HL-60 (cell line): Measurements from ENCODE around the gene CNOT3.

Experiments used
- DNase-seq, 2 experiments: peaks; one replicate each; pipeline ENCODE4 v3.0.0-alpha.2; 2010 to 2020; ENCODE audit warnings: low read depth in 1 of 2, low spot score in 1 of 2
- H3K27ac ChIP-seq: fragments of 250-450 bp; sonication (Bioruptor Pico); replicated peaks from 2 replicates; pipeline ENCODE4 v1.5.1; 2020; ENCODE audit warnings: mild to moderate bottlenecking, moderate library complexity
- H3K27me3 ChIP-seq: fragments of 250-450 bp; sonication (Bioruptor Pico); 2 replicates; pipeline ENCODE4 v1.5.1; 2021; ENCODE audit warnings: mild to moderate bottlenecking, moderate library complexity; ENCODE audit not compliant: insufficient read depth, poor library complexity, severe bottlenecking
- H3K4me3 ChIP-seq: replicated peaks from 2 replicates; pipeline ENCODE4 v1.5.1; 2011; ENCODE audit warnings: mild to moderate bottlenecking, control low read depth, low read length; ENCODE audit not compliant: insufficient read depth
- GABPA ChIP-seq: IDR thresholded peaks from 2 replicates; pipeline ENCODE4 v1.6.1; 2012; ENCODE audit warnings: low read depth
- POLR2AphosphoS5 ChIP-seq: IDR thresholded peaks from 2 replicates; pipeline ENCODE4 v1.6.1; 2012; ENCODE audit warnings: low read depth
- SPI1 ChIP-seq: IDR thresholded peaks from 2 replicates; pipeline ENCODE4 v1.6.1; 2012; ENCODE audit warnings: low read depth, mild to moderate bottlenecking, borderline replicate concordance
- TF ChIP-seq, protein P1 (sequence below): IDR thresholded peaks from 2 replicates; pipeline ENCODE4 v1.6.1; 2012; ENCODE audit warnings: low read depth; ENCODE audit not compliant: insufficient replicate concordance
- TF ChIP-seq, protein P2 (sequence below): IDR thresholded peaks from one replicate; pipeline ENCODE4 v1.5.1; 2011; ENCODE audit warnings: low read length, control low read depth, inconsistent platforms; ENCODE audit not compliant: insufficient read depth

The CNOT3 gene

DNA sequence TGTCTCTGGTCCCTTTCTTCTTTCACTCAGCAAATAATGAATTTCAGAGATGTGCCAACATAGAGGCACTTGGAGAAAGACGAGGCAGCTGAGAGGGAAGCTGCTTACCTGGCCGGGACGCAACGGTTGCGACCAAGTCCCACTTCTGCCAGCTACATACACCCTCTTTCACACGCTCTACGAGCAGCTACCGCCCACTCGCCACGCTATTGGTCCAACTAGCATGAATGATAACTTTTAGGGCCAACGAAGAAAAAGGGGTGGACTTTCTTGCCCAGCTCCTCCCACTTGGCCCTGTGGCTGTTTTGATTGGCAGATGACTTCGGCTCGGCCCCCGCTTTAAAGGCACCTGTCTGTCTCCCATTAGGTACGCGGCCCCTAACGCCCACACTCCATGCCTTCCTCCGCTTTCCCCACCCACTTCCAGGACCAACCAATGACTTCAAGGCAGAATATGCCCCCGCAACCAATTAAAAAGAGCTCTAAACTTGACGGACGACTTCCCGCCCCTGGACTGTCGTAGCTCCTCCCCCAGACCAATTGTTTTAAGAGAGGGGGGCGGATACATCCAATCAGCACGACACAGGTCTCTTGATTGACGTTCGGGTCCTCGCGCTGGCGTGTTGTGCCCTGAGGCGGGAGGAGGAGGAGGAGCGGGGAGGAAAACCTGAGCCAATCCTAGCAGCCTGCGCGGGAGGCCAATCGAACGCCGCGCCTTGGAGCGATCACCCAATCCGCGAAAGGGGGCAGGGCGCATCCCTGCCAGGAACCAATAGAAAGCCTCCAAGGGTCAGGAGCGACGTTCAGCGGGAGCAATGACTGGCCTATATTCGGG is 481 bp upstream of the CNOT3 start:
- peak; percentile 100 for DNase-seq
- Histone ChIP-seq H3K4me3 (peak overlapping the region; percentile 47), H3K27ac (peak overlapping the region; percentile 94), H3K27me3 (no peaks in the 10 kb centered on the region)
- TF ChIP-seq POLR2AphosphoS5 (peak; percentile 13), SPI1 (no peak; the same call in 1 of the 2 replicates)

DNA sequence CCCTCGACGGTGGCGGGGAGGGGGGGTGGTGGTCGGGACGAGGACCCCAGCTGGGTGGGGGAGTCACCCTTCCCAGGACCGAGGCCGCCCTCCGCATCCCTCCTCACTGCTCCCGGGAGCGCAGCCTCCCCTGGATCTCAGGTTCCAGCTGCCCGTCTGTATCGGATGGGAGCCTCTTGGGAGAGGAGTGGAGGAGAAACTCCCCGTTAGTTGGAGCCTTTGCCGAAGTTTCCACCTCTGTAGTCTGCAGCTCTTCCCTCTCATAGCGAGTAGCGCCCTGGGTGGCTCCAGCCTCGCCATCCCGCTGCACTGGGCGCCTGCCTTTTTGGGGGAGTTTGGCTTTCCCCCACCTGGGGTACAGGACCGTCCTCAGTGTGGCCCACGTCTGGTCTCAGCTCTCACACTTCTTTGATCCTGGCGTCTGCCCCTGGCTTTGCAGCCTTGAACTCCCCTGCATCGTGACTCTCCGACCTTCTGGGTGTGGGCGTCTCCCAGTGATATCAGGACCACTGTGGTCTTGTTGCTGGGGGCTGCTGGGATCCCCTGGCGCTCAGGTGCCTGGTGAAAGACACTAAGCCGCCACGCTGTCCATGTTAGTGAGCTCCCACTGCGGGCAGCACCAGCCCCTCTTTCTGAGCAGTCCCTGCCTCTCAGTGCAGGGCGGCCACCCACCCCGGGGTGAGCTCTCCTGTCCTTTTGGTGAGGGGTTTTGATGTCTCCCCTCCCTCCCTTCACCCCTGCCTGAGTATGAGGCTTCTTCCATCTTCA is 1.1 kb downstream of the CNOT3 start:
- Histone ChIP-seq H3K27ac (no peak overlapping the region), H3K27me3 (no peaks in the 10 kb centered on the region), H3K4me3 (peak overlapping the region; percentile 78)
- no peak for TF ChIP-seq SPI1
- TF ChIP-seq, protein P1, sequence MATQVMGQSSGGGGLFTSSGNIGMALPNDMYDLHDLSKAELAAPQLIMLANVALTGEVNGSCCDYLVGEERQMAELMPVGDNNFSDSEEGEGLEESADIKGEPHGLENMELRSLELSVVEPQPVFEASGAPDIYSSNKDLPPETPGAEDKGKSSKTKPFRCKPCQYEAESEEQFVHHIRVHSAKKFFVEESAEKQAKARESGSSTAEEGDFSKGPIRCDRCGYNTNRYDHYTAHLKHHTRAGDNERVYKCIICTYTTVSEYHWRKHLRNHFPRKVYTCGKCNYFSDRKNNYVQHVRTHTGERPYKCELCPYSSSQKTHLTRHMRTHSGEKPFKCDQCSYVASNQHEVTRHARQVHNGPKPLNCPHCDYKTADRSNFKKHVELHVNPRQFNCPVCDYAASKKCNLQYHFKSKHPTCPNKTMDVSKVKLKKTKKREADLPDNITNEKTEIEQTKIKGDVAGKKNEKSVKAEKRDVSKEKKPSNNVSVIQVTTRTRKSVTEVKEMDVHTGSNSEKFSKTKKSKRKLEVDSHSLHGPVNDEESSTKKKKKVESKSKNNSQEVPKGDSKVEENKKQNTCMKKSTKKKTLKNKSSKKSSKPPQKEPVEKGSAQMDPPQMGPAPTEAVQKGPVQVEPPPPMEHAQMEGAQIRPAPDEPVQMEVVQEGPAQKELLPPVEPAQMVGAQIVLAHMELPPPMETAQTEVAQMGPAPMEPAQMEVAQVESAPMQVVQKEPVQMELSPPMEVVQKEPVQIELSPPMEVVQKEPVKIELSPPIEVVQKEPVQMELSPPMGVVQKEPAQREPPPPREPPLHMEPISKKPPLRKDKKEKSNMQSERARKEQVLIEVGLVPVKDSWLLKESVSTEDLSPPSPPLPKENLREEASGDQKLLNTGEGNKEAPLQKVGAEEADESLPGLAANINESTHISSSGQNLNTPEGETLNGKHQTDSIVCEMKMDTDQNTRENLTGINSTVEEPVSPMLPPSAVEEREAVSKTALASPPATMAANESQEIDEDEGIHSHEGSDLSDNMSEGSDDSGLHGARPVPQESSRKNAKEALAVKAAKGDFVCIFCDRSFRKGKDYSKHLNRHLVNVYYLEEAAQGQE = no peak
- no peak for TF ChIP-seq POLR2AphosphoS5
- TF ChIP-seq, protein P2, sequence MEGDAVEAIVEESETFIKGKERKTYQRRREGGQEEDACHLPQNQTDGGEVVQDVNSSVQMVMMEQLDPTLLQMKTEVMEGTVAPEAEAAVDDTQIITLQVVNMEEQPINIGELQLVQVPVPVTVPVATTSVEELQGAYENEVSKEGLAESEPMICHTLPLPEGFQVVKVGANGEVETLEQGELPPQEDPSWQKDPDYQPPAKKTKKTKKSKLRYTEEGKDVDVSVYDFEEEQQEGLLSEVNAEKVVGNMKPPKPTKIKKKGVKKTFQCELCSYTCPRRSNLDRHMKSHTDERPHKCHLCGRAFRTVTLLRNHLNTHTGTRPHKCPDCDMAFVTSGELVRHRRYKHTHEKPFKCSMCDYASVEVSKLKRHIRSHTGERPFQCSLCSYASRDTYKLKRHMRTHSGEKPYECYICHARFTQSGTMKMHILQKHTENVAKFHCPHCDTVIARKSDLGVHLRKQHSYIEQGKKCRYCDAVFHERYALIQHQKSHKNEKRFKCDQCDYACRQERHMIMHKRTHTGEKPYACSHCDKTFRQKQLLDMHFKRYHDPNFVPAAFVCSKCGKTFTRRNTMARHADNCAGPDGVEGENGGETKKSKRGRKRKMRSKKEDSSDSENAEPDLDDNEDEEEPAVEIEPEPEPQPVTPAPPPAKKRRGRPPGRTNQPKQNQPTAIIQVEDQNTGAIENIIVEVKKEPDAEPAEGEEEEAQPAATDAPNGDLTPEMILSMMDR = no peak
- TF ChIP-seq GABPA = no peak
- DNase-seq = no peak

DNA sequence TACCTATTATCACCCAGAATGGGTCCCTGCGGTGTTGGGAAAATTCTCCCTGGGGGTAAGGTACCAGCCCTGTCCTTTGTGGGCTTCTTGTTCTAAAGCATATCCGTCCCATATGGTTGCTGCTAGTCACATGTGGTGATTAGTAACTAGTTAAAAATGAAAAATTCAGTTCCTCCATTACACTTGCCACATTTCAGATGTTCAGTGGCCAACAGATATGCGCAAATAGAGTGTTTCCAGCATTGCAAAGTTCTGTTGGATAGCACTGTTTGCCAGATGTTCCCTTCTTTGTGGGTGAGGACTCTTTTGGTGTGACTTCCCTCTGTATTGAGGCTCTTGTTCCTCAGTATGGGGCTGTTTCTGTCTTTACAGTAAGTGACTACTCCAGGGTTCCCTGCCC is 3.8 kb downstream of the CNOT3 start:
- TF ChIP-seq, protein P2 = no peak
- TF ChIP-seq GABPA (no peak), POLR2AphosphoS5 (no peak), SPI1 (no peak)
- TF ChIP-seq, protein P1 = no peak
- Histone ChIP-seq H3K27me3 (no peaks in the 10 kb centered on the region), H3K4me3 (no peak overlapping the region), H3K27ac (no peak overlapping the region)
- no peak for DNase-seq

DNA sequence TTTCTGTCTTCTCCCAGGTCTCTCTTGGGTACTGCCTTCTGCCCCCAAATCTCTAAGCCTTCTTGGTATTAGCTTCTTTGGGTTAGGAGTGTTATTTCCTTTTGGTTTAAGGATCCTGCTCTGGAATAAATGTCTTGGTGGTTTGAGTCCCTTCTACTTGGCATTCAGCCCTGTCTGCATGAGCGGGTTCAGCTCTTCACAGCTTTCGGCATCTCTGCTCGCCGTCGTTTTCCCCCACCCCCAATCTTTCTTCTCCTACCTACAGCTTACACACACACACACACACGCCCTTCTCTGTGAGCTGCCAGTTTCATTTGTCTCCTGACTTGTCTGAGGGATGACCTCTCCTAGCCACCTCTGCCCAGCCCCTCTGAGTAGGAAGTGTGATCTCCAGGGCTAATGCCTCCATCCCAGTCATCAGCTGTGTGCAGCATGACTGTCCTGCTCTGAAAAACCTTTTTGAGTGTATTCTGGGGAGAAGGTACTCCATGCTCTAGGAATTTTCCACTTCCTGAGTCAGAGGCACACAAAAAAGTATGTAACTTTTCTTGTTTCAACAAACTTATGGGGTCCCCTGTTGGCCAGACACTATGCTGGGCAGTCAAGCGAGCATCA is 4.7 kb downstream of the CNOT3 start:
- Histone ChIP-seq H3K4me3 (no peak overlapping the region), H3K27ac (no peak overlapping the region), H3K27me3 (no peaks in the 10 kb centered on the region)
- no peak for DNase-seq
- TF ChIP-seq, protein P2 = no peak
- no peak for TF ChIP-seq SPI1
- no peak for TF ChIP-seq GABPA
- TF ChIP-seq, protein P1 = no peak
- no peak for TF ChIP-seq POLR2AphosphoS5
